SH-SY5Y (cell line): ENCODE data around the gene IL25.

Experiments
- GATA2 ChIP-seq: IDR thresholded peaks from 2 replicates; pipeline ENCODE4 v1.6.1; 2011; ENCODE audit warnings: mild to moderate bottlenecking, low read depth, low read length
- GATA3 ChIP-seq: IDR thresholded peaks from 2 replicates; pipeline ENCODE4 v1.6.1; 2011; ENCODE audit warnings: low read depth, mild to moderate bottlenecking, low read length, moderate library complexity

Gene IL25

DNA sequence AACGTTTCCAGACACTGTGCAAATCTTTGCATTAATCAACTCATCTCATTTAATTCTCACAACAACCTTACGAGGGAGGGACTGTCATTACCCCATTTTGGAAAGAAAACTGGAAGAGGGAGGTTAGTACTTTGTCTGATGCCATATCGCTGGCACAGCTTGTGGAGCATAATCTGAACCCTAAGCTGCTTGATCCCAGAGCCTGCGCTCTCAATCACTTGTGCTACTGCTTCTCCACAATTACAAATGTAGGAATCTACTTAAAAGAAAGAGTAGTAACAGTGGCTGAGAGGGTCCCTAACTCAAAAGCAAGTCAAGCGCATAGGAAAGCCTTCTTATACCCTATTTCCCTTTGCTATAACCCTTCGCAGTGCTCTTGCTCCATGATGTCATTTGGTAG is 10.8 kb upstream of the IL25 start:
- TF ChIP-seq GATA2: no peak
- TF ChIP-seq GATA3: no peak

DNA sequence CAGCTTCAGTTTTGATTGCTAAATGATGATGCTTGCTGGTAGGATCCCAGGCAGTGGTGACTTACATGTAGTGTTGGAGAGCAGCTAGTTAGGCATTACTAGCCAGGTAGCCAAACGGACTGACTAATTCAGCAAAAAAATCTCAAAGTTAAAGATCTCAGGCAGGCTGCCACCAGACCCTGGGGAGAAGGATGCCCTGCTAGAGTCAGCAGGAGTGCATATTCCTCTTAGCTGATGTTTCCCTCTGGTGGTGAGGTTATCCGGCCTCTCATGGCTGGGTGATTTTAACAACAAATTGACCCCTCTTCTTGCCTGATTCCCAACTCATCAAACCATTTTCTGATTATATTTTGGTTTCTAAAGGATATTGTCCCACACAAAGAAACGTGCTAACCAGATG is 10.4 kb upstream of the IL25 start:
- TF ChIP-seq GATA3: no peak
- TF ChIP-seq GATA2: no peak

DNA sequence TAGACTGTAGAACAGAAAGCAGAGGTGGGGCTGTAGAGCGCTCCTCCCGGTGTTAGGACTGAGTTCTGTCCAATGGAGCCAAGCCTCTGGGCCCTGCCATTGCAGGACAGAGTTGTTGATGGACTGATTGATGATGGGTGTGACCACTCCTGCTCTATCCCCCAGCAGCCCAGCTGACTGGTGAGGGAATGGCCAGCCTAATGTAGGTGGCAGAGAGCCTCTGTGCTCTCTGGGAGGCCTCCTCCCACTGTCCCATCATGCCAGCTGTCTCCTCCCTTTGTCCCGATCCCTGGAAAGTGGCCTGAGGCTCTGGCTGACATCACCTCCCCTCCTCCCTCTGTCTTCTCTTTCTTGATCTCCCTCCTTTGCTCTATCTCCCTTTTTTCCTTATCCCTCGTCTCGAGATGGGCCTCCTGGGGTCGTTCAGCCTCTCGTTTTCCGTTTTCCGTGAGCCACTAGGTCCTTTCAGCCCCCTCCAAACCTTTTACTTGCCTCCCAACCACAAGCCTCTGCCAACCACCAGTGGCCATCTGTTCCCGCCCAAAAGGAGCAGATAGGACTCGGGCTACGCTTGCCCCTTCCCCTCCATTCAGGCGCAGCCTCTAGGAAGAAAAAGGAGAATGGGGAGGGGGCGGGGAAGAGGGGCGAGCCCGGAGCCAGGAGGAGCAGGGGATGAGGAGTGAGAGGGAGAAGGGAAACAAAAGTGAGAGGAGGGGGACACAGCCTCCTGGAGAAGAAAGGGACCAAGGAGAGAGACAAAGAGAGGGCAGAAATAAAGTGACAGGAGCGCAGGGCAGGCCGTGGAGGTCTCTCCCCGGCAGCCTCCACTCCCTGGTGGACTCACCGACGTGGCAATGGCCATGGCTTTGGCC is 8.2 kb upstream of the IL25 start:
- no peak for TF ChIP-seq GATA3
- TF ChIP-seq GATA2: no peak

DNA sequence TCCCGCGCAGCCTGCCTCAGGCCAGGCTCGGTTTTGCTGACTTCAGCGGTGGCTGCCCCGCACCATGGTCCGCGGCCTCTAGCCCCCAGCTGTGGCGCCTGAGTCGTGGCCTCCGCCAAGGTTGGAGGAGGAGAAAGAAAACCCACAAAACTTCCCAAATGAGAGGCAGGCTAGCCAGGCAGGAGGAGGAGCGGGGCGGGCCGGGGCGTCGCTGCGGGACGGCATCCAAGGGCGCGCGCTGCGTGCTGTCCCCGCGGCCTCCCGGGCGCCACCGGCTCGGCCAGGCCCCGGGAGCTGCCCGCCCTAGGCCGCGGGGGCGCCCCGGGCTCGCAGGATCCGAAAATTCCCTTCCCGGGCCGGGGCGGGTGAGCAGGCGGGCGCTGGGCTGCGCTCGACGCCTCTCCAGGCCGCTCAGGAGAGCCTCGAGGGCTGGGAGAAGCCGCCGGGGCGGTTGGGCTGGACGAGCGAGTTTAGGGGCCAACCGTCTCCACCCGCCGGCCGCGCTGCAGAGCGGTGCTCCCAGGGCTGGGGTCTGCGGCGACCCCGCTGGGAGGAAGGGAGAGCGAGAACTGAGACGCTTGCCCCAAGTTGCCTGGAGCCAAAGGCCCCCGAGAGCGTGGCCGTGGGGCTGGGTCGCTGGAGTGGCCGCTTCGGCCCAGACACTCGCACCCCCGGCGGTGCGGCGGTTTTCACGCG is 7.4 kb upstream of the IL25 start, which contains the start of gene EFS:
TSS of gene EFS (minus strand) at position 137 of the 696 bp plus-strand sequence. CDS start 147 bp downstream, outside the sequence.
- TF ChIP-seq GATA2 (no peak), GATA3 (no peak)

DNA sequence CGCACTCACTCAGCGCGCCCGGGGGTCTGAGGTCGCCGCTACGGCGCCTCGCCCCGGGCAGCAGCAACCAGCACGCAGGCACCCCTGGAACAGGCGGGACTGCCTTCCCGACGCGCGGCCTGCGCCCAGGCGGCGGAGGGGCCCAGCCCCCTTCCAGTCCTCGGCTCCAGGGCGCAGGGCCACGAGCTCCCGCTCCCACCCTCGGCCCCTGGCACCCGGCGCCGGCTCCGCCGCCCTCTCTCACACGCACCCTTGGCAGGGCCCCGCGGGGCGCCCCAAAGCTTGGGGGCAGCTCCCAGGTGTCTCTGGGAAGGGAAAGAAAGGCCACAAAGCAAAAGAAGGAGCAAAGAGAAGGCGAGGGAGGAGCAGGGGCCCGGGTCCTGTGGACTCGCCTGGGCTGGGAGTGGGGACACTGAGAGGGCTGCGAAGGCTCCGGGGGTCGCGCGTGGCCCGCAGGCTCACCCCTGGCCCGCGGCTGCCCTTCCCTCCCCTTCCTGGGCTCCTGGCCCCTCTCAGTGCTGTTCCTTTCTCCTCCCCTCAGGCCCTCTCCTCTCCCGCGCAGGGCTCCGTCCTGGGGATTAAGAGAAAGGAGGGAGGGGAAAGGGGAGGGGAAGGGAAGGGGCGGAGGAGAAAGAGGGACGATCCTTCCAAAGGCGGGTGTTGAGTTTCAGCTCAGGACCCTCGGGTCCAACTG is 6.7 kb upstream of the IL25 start:
- TF ChIP-seq GATA3: no peak
- no peak for TF ChIP-seq GATA2

DNA sequence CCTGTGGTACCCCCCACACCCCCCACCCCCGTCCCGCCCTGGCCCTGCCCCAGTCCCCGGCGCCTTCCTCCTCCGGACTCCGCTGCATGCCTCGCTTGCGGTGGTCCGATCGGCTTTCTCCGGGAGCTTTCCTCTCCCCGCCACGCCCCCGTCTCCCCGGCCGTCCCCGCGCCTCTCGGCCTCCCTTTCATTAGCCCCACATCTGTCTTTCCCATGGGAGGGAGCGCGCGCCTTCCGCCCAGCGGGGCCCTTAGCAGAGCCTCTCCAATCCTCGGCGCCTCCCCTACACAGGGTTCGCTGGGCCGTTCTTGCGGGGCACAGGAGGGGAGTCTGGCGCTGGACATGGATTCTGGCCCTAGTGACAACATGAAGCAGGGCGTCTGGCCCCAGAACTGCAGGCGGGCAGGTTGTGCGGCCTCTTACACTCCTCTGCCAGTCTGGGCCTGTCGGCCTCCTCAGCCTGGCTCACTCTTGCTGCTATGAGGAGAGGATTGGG is 6.1 kb upstream of the IL25 start:
- TF ChIP-seq GATA3 (no peak), GATA2 (no peak)

DNA sequence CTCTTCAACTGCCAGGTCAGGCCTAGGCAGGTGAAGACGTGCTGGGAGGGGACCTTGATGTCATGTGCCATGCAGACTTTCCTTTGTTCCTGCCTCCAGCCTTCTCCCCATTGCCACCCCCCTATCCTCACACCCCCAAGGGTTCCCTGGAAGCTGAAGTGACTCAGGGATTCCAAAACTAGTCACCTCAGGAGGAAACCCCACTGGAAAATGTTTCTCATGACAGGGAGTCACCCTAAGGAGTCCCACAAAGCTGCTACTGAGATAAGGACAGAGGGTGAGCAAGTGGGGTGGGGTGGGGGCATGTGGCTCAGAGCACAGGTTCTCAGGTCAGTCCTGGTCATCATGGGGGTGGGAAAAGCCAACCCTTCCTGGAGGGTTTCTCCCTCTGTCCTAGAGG is 2.4 kb upstream of the IL25 start:
- TF ChIP-seq GATA3: no peak
- no peak for TF ChIP-seq GATA2

DNA sequence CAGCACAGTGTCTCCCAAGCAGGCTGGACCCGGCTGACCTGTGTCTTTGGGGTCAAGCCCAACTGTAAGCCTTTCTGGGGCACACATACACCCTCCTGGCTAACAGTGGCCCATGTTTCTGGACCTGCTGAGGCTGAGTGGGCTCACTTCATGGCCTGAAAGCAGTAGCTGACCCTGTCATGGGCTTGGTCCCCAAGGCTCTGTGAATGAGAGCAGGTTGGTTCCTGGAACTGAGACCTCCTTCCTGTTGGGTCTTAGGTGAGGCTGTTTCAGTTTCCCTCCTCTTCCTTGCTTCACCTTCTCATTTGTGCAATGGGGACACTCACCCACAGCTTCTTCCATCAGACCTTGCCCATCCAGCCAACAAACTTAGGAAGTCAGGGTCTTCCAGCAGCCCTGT is 744 bp upstream of the IL25 start:
- no peak for TF ChIP-seq GATA2
- TF ChIP-seq GATA3: no peak

DNA sequence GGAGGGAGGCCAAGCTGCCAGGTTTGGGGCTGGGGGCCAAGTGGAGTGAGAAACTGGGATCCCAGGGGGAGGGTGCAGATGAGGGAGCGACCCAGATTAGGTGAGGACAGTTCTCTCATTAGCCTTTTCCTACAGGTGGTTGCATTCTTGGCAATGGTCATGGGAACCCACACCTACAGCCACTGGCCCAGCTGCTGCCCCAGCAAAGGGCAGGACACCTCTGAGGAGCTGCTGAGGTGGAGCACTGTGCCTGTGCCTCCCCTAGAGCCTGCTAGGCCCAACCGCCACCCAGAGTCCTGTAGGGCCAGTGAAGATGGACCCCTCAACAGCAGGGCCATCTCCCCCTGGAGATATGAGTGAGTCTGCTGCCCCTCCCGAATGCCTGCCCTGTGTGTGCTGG is 432 bp downstream of the IL25 start:
- TF ChIP-seq GATA2 (no peak), GATA3 (no peak)

DNA sequence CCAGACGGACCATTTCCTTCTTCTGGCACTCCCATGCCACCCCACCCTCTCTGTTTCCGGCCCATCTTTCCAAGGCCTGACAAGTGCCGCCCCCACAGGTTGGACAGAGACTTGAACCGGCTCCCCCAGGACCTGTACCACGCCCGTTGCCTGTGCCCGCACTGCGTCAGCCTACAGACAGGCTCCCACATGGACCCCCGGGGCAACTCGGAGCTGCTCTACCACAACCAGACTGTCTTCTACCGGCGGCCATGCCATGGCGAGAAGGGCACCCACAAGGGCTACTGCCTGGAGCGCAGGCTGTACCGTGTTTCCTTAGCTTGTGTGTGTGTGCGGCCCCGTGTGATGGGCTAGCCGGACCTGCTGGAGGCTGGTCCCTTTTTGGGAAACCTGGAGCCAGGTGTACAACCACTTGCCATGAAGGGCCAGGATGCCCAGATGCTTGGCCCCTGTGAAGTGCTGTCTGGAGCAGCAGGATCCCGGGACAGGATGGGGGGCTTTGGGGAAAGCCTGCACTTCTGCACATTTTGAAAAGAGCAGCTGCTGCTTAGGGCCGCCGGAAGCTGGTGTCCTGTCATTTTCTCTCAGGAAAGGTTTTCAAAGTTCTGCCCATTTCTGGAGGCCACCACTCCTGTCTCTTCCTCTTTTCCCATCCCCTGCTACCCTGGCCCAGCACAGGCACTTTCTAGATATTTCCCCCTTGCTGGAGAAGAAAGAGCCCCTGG is 3.1 kb downstream of the IL25 start:
- TF ChIP-seq GATA2 (no peak), GATA3 (no peak)

DNA sequence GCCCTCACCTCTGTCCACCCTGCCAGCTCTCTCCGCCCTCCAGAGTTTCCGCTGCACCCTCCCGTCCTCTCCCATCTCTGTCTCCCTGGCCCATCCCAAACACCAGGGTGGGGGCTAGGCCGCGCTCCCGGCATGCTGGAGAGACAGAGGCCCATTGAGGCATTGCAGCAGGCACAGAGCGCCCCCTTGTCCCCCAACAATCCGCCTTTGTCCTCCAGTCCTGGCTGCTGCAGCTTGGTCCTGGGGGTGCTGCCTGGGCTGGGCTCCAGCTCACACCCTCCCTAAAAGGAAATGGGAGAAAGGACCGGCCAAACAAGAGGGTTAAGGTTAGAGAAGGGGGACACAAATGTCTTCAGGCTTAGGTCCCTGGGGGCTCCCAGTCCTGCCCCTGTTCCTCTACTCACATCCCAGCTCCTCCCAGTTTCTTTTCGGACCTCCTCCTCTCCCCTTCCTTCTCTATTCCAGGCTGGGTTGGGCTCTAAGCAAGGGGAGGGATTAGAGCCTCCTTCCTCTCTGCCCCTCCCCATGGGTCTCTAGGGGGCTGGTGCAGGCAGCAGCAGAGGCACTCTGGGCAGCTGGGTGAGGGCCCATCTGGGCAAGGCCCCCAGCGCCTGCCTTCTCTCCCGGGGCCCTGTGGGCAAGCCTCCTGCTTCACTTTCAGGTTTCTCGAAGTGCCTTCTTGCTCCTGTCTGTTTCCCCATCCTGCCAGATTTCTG is 4.0 kb downstream of the IL25 start, which contains the start of gene CMTM5:
TSS of gene CMTM5 (plus strand) at position 565 of the 716 bp plus-strand sequence. CDS start 206 bp downstream, outside the sequence.
- TF ChIP-seq GATA3 (no peak), GATA2 (no peak)

DNA sequence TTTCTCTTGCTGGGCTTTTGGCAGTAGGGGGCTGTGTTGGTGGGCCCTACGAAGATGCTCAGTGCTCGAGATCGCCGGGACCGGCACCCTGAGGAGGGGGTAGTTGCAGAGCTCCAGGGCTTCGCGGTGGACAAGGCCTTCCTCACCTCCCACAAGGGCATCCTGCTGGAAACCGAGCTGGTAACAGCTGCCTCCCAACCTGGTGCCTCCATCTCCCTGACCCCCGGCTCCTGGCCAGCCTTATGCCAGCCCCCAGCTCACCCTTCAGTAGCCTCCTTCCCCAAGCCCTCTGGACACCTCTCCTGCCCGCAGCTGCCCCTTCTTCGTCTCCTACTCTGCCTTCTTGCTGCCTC is 4.6 kb downstream of the IL25 start:
- TF ChIP-seq GATA2: no peak
- no peak for TF ChIP-seq GATA3
